Fibroblast of skin of scalp (primary cell): ENCODE measurements around the gene CNIH3.

Experiments used
- DNase-seq: peaks from one replicate; pipeline ENCODE4 v3.0.0-alpha.2; 2013

Gene CNIH3

GRCh38 chr1:224616756-224617409 lies 766 bp downstream of the CNIH3 start:
- DNase-seq: no peak

DNA sequence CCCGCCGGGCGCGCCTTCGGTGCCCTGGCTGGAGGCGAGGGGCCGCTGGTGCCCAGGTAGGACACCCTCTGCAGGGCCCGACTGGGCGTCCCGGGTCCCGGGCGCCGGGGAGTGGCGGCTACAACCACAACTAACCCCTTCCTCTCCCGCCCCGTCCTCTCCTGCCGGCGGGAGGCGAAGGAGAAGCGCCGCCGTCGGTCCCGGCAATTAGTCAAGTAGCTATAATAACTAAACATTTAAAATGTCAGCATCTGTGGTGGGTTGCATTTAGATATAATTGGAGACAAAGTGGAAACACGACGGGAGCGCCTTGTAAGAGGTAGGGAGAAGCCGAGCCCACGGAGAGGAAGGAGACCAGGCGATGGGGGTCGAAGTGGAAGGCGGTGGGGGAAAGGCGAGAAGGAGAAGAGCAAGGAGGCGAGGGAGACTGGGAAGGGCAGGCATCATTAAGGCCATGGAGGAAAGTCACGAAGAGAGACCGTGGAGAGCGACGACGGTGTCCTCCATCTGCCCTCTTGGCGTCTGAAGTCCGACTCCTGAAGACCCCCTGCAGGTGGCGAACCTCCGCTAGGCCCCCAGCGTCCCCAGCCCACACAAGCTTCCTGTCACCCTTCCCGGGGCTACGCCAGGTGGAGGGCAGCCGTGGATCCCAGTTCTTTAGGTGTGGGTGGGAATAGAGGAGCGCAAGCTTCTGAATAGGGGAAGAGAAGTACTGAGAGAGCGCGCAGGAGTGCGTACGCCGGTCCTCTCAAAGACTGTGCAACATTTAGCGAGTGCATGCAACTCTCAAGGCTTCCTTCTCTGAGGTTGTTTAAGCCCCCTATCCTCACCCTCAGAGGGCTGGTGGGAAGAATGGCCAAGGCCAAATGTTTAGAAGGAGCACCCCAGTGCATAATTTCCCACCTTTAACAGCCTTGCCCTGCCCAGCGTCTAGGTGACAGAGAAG lies 1.6 kb downstream of the CNIH3 start:
- DNase-seq: no peak

GRCh38 chr1:224619209-224619608 lies 3.1 kb downstream of the CNIH3 start:
- DNase-seq: no peak

DNA sequence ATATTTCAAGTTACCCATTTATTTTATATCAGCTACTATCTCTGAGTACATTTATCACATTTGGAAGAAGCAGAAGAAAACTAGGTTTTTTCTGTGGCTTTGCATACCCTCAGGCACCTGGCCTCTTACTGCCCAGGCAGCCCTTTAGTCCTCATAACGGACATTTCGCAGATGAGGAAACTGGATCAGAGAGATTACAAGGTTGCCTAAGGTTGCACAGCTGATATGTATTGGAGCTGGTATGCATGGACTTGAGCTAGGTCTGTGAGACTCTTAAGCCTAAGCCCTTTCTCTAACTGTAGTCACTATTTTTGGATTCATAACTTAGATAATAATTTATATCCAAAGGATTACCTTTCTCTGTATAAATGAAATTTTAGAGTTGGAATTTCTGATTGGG lies 4.0 kb downstream of the CNIH3 start:
- no peak for DNase-seq

- DNase-seq: no peak
Observed at GRCh38 chr1:224621813-224622682, 5.9 kb downstream of the CNIH3 start.

DNA sequence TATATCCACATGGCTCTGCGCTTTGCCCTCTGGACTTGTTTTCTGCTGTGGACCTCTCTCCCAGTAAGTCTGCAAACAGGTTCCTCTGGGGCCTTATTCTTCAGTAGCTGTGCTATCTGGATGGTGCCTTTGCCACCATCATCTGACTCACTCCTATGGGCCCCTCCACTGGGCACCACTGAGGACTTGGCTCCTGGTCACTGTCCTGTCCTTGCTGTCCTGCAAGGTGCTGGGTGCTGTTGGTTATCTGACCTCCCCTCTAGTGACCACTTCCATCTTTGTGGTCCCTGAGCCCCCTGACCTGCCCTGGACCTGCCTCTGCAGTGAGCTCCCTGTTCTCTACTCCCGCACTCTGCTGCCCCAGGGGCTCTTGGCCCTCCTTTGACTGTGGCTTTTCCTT lies 6.7 kb downstream of the CNIH3 start:
- DNase-seq: no peak

- peak; percentile 62 for DNase-seq
Observed at GRCh38 chr1:224623310-224623714, 7.2 kb downstream of the CNIH3 start.

DNA sequence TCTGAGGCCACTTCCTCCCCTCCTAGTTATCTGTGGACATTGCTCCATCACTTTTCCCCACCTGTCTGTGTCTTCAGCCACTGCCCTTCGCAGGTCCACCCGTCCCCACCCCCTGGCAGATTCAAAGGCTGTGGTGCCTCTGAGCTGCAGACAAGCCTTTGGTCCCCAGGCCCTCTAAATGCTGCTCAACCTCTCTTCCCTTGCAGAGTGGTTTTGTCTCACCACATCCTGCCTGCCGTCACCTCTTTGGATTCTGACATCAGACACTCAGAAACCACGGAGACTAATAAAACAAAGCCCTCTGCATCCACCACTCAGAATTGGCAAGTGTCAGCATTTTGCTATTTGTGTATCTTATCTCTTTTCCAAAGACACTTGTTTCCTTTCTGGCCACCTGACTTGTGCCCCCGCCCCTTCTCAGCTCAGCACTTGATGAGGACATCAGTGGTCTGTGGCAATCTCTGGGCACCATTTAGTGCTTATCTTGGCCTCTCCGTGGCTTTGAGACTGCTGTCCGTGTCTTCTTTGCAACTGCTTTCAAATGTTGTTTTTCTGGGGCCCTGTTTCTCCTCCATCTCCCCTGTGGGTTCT lies 7.7 kb downstream of the CNIH3 start:
- DNase-seq: peak; percentile 92

DNA sequence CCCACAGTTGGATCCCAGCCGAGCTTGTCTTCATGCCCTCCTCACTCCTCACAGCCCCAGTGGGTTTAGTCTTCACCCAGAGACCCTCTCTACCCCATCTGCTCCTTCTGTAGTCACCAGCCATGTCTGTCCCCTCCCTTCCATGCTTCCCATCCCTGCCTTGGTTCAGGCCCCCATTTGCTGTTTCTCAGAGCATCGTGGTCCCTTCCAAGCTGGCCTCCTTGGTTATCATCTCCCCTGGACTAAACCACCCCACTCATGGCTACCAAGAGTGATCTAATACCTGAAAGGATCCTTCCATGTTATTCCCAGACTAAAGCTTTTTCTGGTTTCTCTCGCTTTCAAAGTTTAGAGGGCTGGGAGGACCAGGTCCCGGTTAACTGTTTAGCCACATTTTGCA lies 8.3 kb downstream of the CNIH3 start:
- no peak for DNase-seq

DNA sequence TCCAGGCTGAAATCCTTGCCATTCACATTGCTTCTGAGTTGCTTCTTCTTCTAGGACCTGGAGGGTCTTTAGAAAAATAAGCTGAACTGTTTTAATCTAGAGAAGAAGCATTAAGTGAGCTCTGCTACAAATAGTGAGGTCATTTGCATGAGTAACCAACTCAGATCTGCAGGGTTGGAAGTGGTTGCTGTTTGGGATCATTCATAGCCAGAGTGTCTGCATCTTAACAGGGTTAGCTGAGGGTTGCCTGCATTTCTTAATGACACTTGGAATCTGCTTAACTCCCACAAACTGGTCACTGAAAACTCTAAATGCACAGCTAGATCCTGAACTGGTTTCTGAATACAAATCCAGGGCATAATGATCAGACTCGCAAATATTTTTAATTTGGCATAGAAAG lies 9.9 kb downstream of the CNIH3 start:
- DNase-seq: peak; percentile 76

GRCh38 chr1:224629965-224630364 lies 13.8 kb downstream of the CNIH3 start:
- no peak for DNase-seq

DNA sequence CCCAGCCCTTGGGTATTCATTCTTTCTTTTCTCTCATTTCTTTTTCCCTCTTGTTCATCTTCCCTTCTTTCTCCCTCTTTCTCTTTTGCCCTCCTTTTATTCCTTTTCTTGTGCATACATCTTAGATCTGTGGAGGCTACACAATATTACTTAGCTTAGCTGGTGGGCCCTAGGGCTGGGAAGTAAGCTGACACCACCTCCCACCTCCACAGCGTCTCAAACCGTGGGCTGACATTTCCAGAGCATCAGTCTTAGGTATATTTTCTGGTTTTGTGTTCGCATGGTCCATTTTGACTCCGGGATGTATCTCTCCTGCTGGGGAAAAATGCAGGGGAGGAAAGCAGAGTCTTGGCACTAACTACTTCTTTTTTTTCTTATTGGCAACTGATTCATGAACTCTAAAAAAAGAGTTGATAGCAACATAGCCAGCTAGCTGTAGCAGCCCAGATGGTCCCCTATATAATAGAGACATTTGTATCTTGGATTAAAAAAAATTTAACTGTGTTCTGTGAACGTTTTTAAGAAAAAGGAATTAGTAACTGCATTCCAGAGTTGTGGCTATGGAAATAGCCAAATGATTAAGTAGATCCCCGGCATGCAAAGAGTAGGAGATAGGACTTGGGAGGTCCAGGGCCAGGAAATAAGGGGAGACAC lies 15.5 kb downstream of the CNIH3 start:
- peak; percentile 70 for DNase-seq

GRCh38 chr1:224632381-224632871 lies 16.3 kb downstream of the CNIH3 start:
- peak; percentile 71 for DNase-seq

- peak; percentile 71 for DNase-seq
Observed at GRCh38 chr1:224632921-224633321, 16.8 kb downstream of the CNIH3 start.

- peak; percentile 85 for DNase-seq
Observed at GRCh38 chr1:224635356-224635755, 19.2 kb downstream of the CNIH3 start.

DNA sequence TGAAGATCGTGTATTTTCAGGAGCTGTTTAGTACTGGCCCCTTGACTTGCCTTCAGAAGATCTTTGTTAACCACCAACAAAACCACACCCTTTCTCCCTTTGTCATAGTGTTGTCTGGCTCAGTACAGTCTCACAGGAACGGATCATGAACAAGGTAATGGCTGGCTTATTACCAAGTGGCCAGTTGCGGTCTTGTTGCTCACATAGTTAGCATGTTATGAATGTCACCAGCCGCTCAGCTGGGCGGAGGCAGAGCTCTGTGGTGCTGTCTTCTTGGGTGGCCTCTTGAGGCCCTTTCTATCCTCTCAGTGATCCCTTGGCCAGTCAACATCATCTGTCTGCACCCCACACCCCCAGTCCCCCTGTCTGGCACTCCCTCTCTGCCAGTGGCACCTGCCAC lies 21.4 kb downstream of the CNIH3 start:
- DNase-seq: peak; percentile 94

GRCh38 chr1:224637936-224638335 lies 21.8 kb downstream of the CNIH3 start:
- no peak for DNase-seq

DNA sequence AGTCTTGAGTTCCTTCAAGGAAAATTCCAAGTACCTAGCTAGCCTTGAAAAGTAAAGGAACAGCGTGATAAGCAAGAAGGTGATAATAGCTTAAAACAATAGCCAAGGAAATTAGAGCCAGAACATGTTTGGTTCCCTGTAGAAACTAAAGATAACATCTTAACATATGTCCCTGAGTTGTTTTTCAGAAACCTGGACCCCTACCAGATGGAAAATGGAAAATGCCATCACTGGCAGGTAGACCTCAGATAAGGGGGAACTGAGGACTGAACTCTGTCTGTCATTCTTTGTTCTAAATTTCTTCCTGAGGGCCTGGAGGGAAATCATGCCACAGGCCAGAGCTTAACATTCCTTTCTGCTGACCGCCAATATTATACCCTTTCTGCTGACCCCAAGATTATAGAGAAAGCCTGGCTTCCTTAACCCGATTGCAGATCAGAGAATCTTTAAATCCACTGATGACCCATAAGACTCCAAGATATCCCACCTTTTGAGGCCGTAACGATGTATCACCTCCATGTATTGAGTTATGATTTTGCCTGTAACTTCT lies 23.4 kb downstream of the CNIH3 start:
- no peak for DNase-seq

GRCh38 chr1:224640018-224640417 lies 23.9 kb downstream of the CNIH3 start:
- DNase-seq: no peak

DNA sequence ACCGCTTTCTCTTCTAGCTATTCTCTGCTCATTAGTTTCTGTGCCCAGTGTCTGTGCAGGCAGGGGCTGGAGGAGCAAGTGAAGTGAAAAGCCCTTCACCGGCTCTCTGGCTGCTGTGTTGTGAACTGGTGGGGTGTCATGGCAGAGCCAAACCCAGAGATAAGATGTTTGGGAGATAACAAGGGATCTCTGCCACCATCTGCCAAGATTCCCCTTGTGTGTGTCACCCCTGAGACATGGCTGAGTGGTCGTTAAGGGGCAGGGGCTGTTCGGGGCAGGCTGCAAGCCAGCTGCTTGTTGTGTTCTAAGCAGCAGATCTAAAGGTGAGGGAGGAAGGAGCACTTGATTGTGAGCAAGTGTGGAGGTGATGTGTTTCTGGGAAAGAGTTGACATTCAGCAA lies 24.5 kb downstream of the CNIH3 start:
- DNase-seq: no peak

DNA sequence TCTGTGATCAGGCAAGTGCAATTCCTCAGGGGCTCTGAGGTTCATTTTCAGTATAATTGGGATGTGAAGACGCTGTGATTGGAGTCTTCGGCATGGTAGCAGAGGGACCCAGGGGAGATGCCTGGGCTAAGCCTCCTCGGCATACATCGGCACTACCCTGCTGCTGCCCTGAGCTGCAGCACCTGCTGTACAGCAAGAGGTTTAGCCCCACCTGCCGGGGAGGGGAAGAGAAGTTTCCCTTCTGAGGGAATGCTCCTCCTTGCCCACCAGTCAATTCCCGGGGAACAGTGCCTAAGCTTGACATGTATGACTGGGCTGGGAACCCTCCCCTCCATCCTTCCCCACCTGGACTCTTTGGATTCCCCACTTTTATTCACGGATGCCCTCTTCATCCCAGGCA lies 24.9 kb downstream of the CNIH3 start:
- DNase-seq: no peak

- no peak for DNase-seq
Observed at GRCh38 chr1:224643653-224644052, 27.5 kb downstream of the CNIH3 start.
